Cardiac muscle cell (in vitro differentiated cells and primary cell): ENCODE measurements around the gene SRSF9. TPM values are rescaled to one million over a fixed set of nuclear protein-coding genes. Genes with fewer than 3 reads are reported as not detected.
"Not testable (repeated sequence)": the region's sequence is repeated elsewhere in the genome, so short reads cannot be mapped to it uniquely, and the experiment has no call there.

Experiments used
- DNase-seq, 2 donors: peaks; one replicate each; pipeline versions ENCODE4 v3.0.0 to v3.0.0-alpha.2; 2010 to 2017; ENCODE audit warnings: low read depth in 1 of 2, low spot score in 1 of 2
- H3K27ac ChIP-seq: fragments of 200-600 bp; sonication (generic); 2 replicates; pipeline ENCODE4 v1.5.1; 2016
- H3K27me3 ChIP-seq: fragments of 200-600 bp; sonication (generic); 2 replicates; pipeline ENCODE4 v1.6.0; 2016; ENCODE audit warnings: control low read depth
- H3K36me3 ChIP-seq: fragments of 200-600 bp; sonication (generic); 2 replicates; pipeline ENCODE4 v1.5.1; 2016; ENCODE audit warnings: control low read depth
- H3K4me1 ChIP-seq: fragments of 200-600 bp; sonication (generic); 2 replicates; pipeline ENCODE4 v1.8.1; 2017; ENCODE audit warnings: low read depth, mild to moderate bottlenecking, mixed run types
- H3K4me3 ChIP-seq: fragments of 200-600 bp; sonication (generic); 2 replicates; pipeline ENCODE4 v1.5.1; 2016; ENCODE audit warnings: mild to moderate bottlenecking
- H3K9me3 ChIP-seq: fragments of 200-600 bp; sonication (generic); 2 replicates; pipeline ENCODE4 v1.5.1; 2017; ENCODE audit warnings: low read depth, mild to moderate bottlenecking, control low read depth
- polyA plus RNA-seq: library from polyadenylated mRNA; unstranded; fragments of >200 nt; fragmentation: Nextera tagmentation; extraction: Ambion mirVana; gene quantifications from 2 replicates; pipeline ENCODE4 v1.2.1, GENCODE V29; 2016
- total RNA-seq: library from RNA; depleted of rRNA; stranded (reverse); fragments of >200 nt; gene quantifications from 2 replicates; pipeline ENCODE4 v1.2.3, GENCODE V29; 2016
- TF ChIP-seq, protein P1 (sequence below): IDR thresholded peaks from 2 replicates; pipeline ENCODE4 v1.5.1; 2012; ENCODE audit warnings: low read depth, mild to moderate bottlenecking, low read length

The SRSF9 gene
- total and polyA plus RNA-seq, 2 experiments from 2014 or later: 131 to 205 TPM

DNA sequence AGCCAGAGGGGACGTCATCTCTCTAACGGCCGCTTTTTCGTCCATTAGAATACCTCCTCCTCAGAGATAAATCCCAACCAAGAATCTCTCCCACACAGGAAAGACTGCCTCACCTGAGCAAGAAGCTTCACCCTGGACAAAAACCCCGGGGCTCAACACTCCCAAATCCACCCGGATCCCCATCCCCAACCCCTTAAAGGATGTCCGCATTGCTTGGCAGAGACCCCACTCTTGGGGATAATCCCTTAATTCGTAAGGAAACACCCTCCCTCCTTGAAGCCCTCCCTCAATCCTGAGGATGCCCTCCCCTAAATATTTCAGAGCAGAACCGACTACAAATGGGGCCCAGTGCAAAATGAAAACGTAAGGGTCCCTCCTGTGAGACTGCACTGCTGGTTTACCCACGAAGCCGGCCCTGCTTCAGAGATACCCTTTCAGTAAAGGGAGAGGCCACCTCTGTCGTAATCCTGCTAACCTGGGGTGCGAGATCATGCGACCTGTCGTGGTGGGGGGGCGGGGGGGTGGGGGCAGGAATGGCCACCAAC lies 25.7 kb upstream of the SRSF9 start:
- Histone ChIP-seq H3K36me3 (peaks cover 12% of the 10 kb centered on the region), H3K9me3 (no peaks in the 10 kb centered on the region), H3K4me1 (peaks cover 7% of the 10 kb centered on the region), H3K27ac (no peak overlapping the region), H3K27me3 (no peaks in the 10 kb centered on the region), H3K4me3 (peak overlapping the region; percentile 88)
- peak; percentile 10 to 14 for DNase-seq
- TF ChIP-seq, protein P1, sequence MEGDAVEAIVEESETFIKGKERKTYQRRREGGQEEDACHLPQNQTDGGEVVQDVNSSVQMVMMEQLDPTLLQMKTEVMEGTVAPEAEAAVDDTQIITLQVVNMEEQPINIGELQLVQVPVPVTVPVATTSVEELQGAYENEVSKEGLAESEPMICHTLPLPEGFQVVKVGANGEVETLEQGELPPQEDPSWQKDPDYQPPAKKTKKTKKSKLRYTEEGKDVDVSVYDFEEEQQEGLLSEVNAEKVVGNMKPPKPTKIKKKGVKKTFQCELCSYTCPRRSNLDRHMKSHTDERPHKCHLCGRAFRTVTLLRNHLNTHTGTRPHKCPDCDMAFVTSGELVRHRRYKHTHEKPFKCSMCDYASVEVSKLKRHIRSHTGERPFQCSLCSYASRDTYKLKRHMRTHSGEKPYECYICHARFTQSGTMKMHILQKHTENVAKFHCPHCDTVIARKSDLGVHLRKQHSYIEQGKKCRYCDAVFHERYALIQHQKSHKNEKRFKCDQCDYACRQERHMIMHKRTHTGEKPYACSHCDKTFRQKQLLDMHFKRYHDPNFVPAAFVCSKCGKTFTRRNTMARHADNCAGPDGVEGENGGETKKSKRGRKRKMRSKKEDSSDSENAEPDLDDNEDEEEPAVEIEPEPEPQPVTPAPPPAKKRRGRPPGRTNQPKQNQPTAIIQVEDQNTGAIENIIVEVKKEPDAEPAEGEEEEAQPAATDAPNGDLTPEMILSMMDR: no peak

DNA sequence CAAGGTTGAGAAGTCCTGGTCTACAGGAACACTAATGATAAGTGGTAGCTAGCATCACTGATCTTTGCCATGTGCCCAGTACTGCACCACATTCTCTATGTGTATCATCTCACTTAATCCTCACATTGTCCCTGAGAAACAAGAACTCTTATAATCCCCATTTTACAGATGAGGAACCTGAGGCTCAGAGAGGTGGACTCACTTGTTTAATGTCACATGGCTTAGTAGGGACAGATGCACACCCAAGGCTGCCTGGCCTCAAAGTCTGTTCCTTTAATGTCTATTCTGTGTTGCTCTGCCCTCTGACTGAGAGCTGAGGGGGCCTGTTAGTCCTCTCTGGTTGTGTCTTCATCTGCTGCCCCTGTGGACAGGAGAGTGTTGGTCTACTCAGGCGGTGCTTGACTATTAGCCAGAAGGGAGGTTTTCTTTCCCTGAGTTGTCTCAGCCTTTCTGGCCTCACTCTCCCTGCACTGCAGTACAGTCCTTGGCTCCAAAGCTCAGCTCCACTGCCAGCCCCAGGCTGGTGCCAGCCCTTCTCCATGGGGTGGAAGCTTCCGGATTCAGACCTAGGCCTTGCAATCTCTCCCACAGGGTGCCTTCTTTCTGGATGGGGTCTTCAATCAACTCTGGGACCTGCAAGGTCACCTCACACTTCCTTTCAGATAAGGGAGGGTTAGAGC lies 21.4 kb upstream of the SRSF9 start:
- no peak for DNase-seq
- no peaks in the 10 kb centered on the region for H3K36me3 ChIP-seq
- TF ChIP-seq, protein P1: no peak
- H3K4me1 ChIP-seq: peaks cover 4% of the 10 kb centered on the region
- H3K27me3 ChIP-seq: no peaks in the 10 kb centered on the region
- no peak overlapping the region for H3K4me3 ChIP-seq
- no peaks in the 10 kb centered on the region for H3K9me3 ChIP-seq
- no peak overlapping the region for H3K27ac ChIP-seq

DNA sequence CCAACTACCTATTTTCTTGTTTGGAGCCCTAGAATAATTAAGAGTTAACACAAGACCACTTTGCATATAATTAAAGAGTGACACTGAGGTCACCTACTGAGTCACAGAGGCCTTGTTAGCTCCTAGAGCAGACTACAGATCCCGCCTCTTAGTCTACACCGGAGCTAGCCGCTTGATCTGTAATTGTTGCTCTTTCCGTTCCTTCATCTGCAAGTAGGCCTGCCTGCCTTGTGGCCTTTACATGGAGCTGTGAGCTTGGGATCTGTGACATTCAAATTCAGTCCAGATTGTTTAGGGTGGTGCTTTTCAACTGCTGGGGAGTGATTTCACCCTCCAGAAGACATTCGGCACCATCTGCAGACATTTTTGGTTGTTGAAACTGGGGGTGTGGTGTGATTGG lies 20.8 kb upstream of the SRSF9 start:
- H3K4me1 ChIP-seq: peaks cover 4% of the 10 kb centered on the region
- H3K9me3 ChIP-seq: no peaks in the 10 kb centered on the region
- no peak overlapping the region for H3K27ac ChIP-seq
- no peaks in the 10 kb centered on the region for H3K27me3 ChIP-seq
- TF ChIP-seq, protein P1: no peak
- no peaks in the 10 kb centered on the region for H3K36me3 ChIP-seq
- no peak for DNase-seq
- H3K4me3 ChIP-seq: no peak overlapping the region

DNA sequence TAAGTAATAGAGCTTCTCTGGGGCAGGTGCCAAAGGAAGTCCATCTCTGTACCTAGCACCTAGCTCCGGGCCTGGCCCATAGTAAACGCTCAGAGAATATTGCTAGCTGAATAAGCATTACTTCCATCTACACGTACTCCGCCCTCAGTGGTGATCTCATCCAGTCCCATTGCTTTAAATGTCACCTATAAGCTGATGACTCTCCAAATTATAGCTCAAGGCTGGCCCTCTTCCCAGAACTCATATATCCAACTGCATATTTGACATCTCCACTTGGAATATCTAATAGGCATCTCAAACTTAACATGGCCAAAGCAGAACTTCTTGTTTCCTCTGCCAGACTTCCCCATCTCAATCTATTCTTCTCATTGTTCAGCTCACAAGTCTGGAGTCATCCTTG lies 19.5 kb upstream of the SRSF9 start:
- Histone ChIP-seq H3K9me3 (no peaks in the 10 kb centered on the region), H3K36me3 (no peaks in the 10 kb centered on the region), H3K27ac (no peak overlapping the region), H3K27me3 (no peaks in the 10 kb centered on the region), H3K4me1 (peaks cover 4% of the 10 kb centered on the region), H3K4me3 (no peak overlapping the region)
- DNase-seq: no peak
- TF ChIP-seq, protein P1: no peak

DNA sequence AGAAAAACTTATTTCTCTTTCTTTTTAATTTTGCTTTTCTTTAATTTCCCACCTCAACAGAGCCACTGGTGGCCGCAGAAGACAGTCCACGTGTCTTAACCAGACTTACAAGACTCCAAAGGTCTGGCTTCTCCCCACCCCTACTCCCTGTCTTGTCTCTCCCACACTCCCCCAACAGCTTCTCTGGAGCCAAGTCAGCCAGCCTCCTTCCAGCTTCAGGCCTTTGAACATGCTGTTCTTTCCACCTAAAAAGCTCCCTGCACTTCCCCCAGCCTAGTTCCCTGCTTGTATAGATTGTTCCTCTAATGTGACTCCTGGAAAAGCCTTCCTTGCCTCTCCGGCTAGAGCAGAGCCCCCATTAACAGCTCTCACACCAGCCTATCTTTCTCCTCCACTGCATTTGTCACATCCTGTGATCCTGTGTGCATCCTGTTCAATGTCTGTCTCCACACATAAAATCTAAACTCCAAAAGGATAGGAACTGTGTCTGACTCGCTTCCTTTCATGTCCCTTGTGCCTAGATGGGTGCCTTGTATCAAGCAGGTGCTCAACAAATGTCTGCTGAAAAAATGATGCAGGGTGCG lies 18.6 kb upstream of the SRSF9 start:
- Histone ChIP-seq H3K36me3 (no peaks in the 10 kb centered on the region), H3K4me1 (peaks cover 4% of the 10 kb centered on the region), H3K9me3 (no peaks in the 10 kb centered on the region), H3K27me3 (no peaks in the 10 kb centered on the region), H3K4me3 (no peak overlapping the region), H3K27ac (peak overlapping the region; percentile 47)
- TF ChIP-seq, protein P1: no peak
- DNase-seq: peak in 1 of 2 donors; percentile 48

DNA sequence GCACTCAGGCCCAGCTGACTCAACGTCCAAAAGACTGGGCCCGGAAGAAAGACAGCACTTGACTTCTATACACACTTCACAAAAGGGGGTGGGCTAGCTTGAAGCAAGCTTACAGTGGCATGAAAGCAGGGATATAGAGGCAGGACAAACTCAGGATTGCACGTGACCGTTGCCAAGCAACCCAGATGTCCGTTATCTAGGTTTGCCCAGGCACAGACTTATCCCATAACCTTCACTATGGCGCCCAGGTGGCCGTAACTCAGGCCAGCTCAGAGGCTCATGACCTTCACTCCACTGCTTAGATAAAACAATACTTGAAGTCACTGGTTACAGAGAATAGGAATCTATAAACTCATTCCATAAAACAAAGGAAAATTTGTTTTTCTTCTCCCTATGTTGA lies 18.0 kb upstream of the SRSF9 start:
- H3K27ac ChIP-seq: peak overlapping the region; percentile 47
- H3K9me3 ChIP-seq, H3K36me3 ChIP-seq, H3K27me3 ChIP-seq, H3K4me3 ChIP-seq, H3K4me1 ChIP-seq: not testable (repeated sequence)
- peak; percentile 14 to 42 for DNase-seq
